Stimulated activated CD8-positive, alpha-beta memory T cell treated with anti-CD3 and anti-CD28 coated beads, Interleukin-4, amount 100 ng/mL, for 4 hours (primary cell): ENCODE data around the gene PSMG3.
"Not testable (repeated sequence)": the region's sequence is repeated elsewhere in the genome, so short reads cannot be mapped to it uniquely, and the experiment has no call there.

Source experiments
- DNase-seq, 2 donors: peaks; one replicate each; pipeline ENCODE4 v3.0.0-alpha.2; 2020; ENCODE audit warnings: low read depth in 2 of 2, low spot score in 1 of 2

The PSMG3 gene

DNA sequence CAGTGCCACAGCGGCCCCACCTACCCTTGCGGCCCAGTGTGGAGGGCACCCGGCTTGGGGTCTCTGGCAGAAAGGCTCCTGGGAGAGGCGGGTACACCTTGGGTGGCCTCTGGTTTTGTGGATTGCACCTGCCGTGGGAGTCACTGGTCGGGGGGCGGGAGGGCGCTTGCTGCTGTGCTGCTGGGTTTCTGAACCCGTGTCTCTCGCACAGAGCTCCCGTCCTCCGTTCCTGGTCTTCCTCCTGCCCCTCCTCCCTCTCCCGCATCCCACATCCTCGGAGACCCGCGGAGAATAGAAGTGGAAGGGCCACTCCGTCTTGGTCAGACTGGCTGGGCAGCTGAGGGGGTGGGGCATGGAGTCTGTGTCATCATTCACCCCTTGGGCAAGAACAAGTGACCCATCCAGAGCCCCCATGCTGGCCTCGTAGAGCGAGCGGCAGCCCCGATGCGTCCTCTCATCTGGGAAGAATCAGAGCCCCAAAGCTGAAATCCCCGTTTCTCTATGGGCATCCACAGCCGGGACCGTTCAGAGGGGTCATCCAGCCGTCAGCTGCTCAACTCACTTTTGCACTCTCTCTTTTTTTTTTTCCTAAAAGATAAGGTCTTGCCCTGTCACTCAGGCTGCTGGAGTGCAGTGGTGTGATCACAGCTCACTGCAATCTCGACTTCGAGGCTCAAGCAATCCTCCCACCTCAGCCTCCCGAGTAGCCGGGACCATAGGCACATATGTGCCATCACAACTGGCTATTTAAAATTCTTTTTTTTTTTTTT lies 35.3 kb downstream of the PSMG3 start:
- DNase-seq, result no peak

DNA sequence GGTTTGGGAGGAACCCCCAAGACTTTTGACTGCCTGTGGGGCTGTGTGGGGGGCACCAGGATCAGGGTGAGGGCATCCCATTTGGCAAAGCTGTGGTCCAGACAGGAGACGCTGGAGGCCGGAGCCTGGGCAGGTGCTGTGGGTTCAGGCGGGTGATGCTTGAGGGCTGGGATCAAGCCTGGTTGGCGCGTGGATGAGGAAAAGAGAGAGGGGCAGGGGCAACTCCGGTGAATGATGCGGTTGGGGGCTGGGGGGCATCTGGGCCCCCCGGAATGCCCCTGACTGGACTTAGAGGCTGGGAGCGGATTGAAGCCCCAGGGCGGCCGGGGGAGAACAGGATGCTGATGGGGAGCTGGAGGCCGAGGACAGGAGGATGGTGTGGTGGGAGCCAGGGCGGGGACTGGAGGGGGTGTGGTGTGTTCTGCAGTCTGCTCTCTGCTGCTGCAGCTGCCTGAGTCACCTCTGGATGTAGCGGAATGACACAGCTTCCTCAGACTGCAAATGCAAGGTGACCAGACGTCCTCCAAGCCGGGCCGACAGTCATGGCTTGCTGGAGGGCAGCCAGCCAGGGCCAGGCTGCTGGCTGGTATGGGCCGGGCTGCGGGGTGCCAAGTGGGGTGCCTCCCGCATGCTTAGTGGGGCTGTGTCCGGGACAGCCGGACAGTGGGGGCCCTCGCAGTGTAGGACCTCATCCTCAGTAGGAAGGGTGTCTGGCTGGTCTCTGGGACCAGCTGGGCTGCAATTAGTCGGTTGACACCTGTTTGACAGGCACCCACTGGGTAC lies 36.1 kb downstream of the PSMG3 start:
- no peak for DNase-seq

DNA sequence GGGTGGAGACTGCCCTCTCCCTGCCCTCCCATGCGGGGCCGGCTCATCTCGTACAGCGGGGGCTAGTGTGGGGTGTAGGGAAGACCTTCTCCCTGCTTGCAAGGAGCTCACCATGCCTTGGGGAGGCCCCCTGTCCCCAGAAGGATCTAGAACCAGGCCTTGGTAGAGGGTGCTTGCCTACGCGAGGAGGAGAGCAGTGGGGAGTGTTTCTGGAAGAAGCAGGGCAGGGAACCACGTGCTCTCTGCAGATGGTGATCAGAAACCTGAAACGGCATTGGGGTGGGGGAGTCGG lies 36.6 kb downstream of the PSMG3 start:
- DNase-seq, result no peak

DNA sequence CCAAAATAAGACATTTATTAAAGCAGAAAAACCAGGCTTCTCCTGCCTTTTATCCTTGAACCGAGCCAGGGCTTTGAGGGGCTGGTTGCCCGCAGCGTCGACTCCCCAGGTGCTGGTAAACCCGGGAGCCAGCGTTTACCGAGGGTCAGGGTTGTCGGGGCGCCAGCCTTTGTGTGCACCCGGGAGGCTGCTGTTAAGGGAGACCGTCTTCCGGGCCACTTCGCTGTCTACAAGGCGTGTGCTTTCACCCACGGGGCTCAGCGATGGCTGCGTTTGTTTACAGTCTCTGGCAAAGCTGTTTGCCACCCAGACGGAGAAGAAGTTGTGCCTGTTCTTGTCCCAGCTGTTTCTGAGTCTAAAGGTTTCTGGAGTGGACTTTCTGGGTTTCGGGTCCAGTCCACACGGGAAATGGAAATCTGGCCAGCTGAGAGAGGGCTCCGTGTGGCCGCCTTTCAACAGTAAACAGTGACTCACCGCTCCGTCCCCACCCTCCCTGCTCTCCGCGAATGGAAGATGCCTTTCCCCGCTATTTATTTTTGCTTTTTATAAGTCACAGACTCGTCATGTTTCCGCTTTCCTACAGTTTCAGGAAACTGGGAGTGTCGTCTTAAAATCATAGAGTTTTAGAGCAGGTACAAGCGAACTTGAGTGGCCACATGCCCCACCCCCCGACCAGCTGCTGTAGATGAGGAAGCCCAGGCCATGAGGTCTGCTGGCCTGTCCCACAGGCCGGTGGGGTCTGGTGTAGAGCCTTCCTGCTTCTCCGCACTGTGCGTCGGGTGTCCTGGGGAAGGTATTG lies 37.2 kb downstream of the PSMG3 start:
- peak; percentile 33 to 37 for DNase-seq

DNA sequence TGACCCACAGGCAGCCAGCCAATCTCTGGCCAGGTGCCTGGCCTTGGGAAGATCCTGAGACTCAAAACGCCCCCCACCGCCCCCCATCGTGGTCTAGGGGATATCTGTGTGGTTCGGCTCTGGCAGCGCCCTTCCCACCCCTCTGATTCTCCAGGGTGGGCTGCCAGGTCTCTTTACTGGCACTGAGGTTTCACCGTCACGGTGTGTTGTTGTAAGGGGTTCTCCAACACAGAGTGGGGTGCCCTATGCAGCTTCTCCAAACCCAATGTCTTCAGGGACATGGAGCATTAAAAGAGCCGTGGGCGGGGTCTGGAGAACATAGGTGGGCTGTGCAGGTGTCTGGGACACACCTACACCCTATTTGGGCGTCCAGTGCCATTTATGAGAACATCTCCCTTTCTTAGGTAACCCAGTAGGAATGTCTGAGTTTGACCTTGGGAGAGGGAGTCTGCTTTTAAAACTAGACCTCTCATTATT lies 37.8 kb downstream of the PSMG3 start:
- no peak for DNase-seq

DNA sequence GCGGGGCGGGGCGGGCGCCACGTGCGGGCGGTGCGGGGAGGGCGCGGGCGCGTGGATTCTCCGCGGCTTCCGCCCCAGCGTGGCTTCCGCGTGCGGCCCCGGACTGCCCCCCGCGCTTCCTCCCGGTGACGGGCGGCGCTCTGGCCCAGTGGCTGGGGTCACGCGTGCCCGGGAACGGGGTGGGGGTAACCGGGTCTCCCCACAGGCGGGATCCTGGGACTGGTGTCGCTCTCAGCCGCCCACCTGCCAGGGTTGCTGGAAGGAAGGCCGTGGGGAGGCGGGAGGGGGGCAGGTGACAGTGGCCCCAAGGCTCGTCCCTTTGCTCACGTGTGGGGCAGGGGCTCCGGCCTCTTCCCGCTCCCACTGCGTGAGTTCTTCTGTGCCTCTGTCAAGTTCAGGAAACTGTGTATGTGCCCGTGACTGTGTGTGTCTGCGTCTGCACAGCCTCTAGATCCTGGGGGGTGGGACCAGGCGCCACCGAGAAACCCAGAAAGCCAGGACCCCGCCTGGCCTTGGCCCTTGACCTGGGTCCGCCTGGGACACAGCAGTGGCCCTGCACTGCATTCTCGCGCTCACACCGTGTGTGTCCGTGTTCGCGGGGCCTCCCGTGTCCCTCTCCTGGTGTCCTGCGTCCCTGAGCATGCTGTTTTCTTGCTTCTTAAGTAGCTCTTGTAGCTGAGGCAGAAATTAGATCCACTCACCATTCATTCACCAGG lies 38.4 kb downstream of the PSMG3 start:
- peak in 1 of 2 donors; percentile 23 for DNase-seq

DNA sequence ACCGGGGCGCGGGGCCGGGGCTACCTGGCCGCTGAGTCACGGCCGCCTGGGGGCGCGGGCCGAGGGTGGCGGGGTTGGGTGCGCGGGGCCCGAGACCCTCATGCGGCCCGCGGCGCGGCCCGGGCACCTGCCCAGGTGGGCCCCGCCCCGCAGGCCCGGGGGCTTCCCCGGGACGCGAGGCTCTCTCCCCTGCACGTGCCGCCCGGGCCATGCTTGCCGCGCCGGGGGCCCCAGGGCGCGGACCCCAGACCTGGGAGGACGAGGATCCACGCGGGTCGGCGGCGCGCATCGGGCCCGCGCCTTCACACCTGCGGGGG lies 38.9 kb downstream of the PSMG3 start:
- no peak for DNase-seq

DNA sequence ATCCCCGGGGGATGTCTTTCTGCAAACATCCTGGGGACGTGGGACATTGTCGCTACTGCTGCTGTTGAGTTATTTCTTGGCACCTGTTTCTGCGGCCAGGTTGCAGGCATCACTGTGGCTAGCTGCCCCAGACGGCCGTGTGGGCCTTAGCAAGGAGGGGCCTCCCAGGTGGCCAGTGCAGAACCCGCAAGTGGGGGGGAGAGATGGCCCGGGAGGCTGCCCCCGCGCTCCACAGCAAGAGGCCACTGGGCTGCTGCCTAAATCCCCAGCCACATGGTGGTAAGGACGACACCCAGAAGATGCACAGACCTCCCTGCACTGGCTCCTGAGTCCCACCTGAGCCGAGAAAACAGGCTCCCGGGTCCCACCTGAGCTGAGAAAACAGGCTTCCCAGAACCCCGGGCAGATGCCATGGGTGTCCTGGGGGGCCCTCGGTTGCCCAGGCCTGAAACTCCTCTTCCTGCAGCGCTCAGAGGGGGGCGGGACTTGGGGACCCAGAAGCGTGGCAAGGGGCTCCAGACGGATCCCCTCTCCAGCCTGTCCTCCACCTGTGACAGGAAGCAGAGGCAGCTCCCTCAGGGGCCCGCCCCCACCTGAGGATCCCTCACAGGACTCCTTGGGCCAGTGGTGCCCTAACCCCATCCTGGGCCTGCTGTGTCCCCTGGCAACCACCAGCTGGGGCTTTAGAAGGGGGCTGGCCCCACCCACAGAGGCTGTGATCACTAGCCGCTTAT lies 40.3 kb downstream of the PSMG3 start:
- no peak for DNase-seq

DNA sequence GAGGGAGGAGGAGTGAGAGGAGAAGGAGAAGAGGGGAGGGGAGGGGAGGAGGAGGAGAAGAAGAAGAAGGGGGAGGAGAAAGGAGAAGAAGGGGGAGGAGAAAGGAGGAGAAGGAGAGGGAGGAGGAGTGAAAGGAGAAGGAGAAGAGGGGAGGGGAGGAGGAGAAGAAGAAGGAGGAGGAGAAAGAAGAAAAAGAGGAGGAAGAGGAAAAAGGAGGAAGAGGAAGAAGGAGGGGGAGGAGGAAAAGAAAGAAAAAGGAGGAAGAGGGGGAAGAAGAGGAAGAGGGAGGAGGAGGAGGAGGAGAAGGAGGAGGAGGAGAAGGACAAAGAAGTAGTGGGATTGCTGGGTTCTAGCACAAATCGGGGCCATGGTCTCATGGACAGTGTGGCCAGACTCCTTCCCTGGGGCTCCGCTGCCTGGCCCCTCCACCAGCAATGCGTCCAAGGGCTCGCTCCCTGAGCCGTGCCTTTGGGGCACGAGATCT lies 43.5 kb downstream of the PSMG3 start:
- no peak for DNase-seq

DNA sequence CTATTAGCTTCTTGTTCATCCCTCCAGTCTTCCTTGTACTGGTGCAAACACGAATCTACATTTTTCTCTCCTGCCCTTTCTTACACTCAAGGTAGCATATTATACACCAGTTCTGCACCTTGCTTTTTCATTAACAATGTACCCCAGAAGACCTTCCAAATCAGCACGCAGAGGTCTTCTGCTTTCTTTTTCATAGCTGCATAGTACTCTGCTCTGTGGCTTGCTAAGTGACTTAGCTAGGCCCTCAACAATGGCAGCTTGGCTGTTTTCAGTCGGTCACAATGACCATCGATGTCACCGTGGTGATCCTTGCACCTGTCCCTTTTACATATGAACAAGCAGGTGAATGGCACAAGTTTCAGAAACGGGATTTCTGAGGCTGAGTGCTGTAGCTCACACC lies 44.4 kb downstream of the PSMG3 start:
- DNase-seq, result no peak

DNA sequence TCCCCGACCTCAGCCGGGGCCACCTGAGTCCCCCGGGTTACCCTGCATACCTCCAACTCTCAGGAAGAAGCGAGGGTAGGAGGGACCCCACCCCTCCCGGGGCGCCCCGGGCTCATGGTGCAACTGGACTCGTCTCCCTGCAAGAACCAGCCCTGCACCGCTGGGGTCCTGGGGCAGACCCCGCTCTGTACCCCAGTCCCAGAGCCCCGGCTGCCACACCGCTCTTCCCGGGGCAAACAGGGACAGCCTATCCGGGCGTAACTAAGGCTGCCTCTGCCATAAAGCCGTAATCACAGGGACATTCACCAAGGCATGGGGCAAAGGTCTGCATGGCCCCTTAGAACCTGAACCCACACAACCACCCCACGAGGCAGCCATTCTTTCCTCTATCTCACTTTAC lies 46.0 kb downstream of the PSMG3 start:
- DNase-seq, result no peak

DNA sequence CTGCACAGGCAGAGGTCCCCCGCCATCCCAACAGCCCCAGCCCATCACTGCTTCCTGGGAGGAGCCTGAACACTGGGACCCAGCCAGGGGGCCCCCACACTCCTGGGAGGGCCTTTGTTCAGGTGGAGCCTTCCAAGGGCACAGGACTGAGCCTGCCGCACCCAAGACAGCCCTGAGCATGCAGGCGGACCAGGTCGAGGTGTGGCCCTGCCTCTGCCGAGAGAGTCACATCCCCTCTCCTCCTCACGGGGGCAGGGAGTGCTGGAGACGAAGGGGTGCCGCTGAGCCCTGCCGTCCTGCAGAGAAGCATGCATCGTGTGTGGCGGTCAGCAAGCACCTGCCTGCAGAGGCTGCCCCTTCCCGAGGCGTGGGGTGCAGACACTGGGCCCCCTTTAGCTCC lies 46.6 kb downstream of the PSMG3 start:
- no peak for DNase-seq

DNA sequence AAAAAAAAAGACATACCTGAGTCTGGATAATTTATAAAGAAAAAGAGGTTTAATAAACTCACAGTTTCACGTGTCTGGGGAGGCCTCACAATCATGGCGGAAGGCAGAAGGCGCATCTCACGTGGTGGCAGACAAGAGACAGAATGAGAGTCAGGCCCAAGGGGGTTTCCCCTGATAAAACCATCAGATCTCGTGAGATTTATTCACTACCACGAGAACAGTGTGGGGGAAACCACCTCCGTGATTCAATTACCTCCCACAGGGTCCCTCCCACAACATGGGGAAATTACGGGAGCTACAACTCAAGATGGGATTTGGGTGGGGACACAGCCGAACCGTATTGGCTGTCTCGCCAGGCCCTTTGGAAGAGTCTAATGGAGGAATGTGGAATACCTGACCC lies 48.4 kb downstream of the PSMG3 start:
- DNase-seq, result no peak

DNA sequence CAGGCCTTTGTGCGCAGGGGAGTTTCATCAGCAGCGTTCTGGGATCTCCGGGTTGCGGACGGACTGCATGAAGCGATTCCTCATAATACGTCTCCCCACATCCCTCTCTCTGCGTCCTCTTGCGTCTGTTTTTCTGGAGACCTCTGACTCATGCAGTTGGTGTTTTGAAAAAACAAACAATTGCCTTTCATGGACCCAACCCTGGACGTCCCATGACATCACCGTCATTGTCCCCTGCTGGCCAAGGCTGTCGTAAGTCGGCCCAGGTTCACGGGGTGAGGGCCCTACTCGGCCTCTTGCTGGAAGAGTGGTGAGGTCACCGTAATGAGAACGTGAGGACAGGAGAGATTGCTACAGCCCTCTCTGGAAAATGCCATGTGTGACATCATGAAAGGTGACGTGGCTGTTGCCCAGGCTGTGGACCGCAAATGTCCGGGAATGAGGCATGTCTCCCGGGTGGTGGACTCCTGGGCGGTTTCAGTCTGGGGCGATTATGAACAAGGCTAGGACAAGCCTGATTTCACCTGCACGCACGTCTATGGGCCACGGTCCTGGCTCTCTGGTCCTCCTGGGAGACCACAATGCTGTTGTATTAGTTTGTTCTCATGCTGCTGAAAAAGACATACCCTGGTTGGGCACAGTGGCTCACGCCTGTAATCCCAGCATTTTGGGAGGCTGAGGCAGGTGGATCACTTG lies 49.1 kb downstream of the PSMG3 start:
- no peak for DNase-seq

DNA sequence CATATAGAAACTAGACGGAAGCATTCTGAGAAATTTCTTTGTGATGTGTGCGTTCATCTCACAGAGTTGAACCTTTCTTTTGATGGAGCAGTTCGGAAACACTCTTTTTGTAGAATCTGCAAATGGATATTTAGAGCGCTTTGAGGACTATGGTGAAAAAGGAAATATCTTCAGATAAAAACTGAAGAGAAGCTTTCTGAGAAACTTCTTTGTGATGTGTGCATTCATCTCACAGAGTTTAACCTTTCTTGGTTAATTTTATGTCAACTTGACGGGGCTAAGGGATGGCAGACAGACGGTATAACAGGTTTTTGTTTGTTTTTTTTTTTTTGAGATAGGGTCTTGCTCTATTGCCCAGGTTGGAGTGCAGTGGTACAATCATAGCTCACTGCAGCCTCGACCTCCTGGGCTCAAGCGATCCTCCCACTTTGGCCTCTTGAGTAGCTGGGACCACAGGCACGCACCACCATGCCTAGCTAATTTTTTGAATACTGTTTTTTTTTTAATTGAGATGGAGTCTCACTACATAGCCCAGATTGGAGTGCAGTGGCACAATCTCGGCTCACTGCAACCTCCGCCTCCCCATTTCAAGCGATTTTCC lies 50.4 kb downstream of the PSMG3 start:
- not testable (repeated sequence) for DNase-seq
